Measurements from ENCODE around the gene TRERF1. TPM values are rescaled to one million over a fixed set of nuclear protein-coding genes. Genes with fewer than 3 reads are reported as not detected.

The TRERF1 gene
- total and polyA plus RNA-seq, 2 experiments from 2014 or later: 3.2 to 5.1 TPM

DNA sequence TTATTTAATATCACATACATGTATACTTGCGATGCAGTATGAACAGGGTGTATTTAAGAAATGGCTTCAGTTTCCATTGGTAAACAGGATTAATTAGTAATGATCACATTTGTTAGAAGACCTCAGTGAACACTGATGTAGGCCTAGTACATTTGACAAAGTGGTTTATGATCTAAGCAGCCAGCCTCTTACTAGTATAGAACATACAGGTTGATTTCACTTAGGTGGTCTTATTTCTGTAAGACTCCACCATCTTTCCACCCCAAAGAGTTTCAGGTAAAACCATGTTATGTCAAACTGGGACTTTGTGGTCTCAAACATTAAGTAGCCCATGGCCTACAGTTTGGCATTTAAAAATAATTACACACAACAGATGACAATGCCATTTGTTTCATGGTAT is 213.9 kb downstream of the TRERF1 start:
- Histone ChIP-seq H3K9me2 (replicated peaks; ENCODE audit: insufficient read depth) (no peaks in the 10 kb centered on the region), H4K20me1 (ENCODE audit: insufficient read depth, poor library complexity, severe bottlenecking) (no peaks in the 10 kb centered on the region), H3K36me3 (replicated peaks; ENCODE audit: insufficient read depth, low read depth) (no peaks in the 10 kb centered on the region), H3K4me3 (no peak overlapping the region), H2AFZ (no peak overlapping the region), H3K27ac (no peak overlapping the region), H3K79me2 (no peaks in the 10 kb centered on the region), H3K9me3 (ENCODE audit: low read depth) (no peaks in the 10 kb centered on the region), H3K27me3 (no peaks in the 10 kb centered on the region), H3K4me2 (no peak overlapping the region), H3K4me1 (ENCODE audit: insufficient read depth) (peaks cover 6% of the 10 kb centered on the region)
- no peak for DNase-seq (ENCODE audit: low spot score)
- TF ChIP-seq EZH2phosphoT487 (IDR thresholded peaks at IDR 0.05; ENCODE audit: low read depth, severe bottlenecking, unreplicated experiment): no peak
- 100% methylated on average over 1 of the region's 1 CpG for WGBS (ENCODE audit: low lambda C conversion rate, missing lambda C conversion rate)

DNA sequence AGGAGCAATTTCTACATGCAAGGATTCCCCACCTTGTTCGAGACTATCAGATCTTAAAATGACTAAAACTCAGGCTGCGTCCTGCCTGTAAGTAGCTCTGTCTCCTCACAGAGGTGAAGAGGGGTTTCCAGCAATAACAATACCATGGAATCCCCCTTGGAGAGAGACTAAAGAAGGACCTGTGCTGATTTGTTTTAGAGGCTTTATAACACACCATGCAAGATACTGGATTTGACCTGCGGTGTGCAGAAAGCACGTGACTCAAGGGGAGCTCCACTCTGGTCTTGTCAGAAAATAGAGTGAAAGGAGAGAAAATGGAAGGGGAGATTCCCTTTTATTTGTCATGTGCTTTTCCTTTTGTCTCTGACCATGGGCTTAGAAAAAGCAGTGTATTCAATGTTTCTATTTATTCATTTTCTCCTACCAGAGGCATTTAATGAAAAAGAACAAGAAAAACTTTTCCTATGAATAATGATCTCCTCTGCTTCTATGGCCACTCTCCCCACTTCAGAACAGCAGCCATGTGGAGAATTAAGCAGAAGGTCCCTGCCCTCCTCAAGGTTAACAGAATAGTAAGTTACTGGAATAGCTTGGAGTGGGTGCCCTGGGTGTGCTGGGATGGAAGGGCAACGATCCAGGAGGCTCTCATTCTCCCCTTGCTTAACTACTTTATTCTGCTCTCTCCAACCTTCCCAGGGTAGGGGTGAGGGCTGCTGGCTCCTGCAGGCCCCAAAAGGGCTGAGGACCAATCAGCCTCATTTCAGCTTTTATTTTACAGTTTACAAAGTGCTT is 214.8 kb downstream of the TRERF1 start:
- Histone ChIP-seq H3K27me3 (no peaks in the 10 kb centered on the region), H3K9me3 (ENCODE audit: low read depth) (no peaks in the 10 kb centered on the region), H2AFZ (no peak overlapping the region), H3K4me2 (no peak overlapping the region), H3K36me3 (replicated peaks; ENCODE audit: insufficient read depth, low read depth) (no peaks in the 10 kb centered on the region), H3K27ac (no peak overlapping the region), H3K79me2 (no peaks in the 10 kb centered on the region), H3K9me2 (replicated peaks; ENCODE audit: insufficient read depth) (no peaks in the 10 kb centered on the region), H4K20me1 (ENCODE audit: insufficient read depth, poor library complexity, severe bottlenecking) (no peaks in the 10 kb centered on the region), H3K4me3 (no peak overlapping the region), H3K4me1 (ENCODE audit: insufficient read depth) (peaks cover 6% of the 10 kb centered on the region)
- TF ChIP-seq EZH2 (IDR thresholded peaks at IDR 0.05; ENCODE audit: borderline replicate concordance) (no peak), EZH2phosphoT487 (IDR thresholded peaks at IDR 0.05; ENCODE audit: low read depth, severe bottlenecking, unreplicated experiment) (no peak)
- TF ChIP-seq, protein P1, sequence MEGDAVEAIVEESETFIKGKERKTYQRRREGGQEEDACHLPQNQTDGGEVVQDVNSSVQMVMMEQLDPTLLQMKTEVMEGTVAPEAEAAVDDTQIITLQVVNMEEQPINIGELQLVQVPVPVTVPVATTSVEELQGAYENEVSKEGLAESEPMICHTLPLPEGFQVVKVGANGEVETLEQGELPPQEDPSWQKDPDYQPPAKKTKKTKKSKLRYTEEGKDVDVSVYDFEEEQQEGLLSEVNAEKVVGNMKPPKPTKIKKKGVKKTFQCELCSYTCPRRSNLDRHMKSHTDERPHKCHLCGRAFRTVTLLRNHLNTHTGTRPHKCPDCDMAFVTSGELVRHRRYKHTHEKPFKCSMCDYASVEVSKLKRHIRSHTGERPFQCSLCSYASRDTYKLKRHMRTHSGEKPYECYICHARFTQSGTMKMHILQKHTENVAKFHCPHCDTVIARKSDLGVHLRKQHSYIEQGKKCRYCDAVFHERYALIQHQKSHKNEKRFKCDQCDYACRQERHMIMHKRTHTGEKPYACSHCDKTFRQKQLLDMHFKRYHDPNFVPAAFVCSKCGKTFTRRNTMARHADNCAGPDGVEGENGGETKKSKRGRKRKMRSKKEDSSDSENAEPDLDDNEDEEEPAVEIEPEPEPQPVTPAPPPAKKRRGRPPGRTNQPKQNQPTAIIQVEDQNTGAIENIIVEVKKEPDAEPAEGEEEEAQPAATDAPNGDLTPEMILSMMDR (IDR thresholded peaks at IDR 0.05; ENCODE audit: poor library complexity): no peak
- WGBS (ENCODE audit: low lambda C conversion rate, missing lambda C conversion rate): 89% methylated on average over 5 of the region's 5 CpGs
- DNase-seq (ENCODE audit: low spot score): no peak

DNA sequence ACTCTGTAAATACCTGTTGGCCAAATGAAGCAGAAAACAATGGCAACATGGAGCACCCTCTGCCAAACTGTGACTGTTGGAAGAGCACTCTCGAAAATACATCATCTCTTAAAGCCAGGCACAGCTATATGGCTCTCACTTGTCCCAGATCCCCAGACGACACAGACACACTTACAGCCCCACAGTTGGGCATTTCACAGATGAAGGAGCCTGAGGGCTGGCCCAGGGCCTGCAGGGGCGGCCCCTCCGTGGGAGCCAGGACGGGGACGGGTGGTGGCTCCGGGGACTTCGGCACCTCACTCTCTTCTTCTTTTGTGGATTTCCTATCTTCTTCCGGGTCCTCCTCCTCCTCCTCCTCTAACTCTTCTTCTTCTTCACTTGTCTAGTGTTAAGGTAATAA is 215.7 kb downstream of the TRERF1 start:
- TF ChIP-seq EZH2 (IDR thresholded peaks at IDR 0.05; ENCODE audit: borderline replicate concordance) (no peak), EZH2phosphoT487 (IDR thresholded peaks at IDR 0.05; ENCODE audit: low read depth, severe bottlenecking, unreplicated experiment) (no peak)
- TF ChIP-seq, protein P1 (IDR thresholded peaks at IDR 0.05; ENCODE audit: poor library complexity): no peak
- 94% methylated on average over 9 of the region's 9 CpGs for WGBS (ENCODE audit: low lambda C conversion rate, missing lambda C conversion rate)
- Histone ChIP-seq H3K4me1 (ENCODE audit: insufficient read depth) (peaks cover 6% of the 10 kb centered on the region), H3K79me2 (no peaks in the 10 kb centered on the region), H3K4me3 (no peak overlapping the region), H2AFZ (no peak overlapping the region), H3K27ac (peak overlapping the region; percentile 7), H3K27me3 (no peaks in the 10 kb centered on the region), H3K9me2 (replicated peaks; ENCODE audit: insufficient read depth) (no peaks in the 10 kb centered on the region), H4K20me1 (ENCODE audit: insufficient read depth, poor library complexity, severe bottlenecking) (no peaks in the 10 kb centered on the region), H3K4me2 (no peak overlapping the region), H3K9me3 (ENCODE audit: low read depth) (no peaks in the 10 kb centered on the region), H3K36me3 (replicated peaks; ENCODE audit: insufficient read depth, low read depth) (no peaks in the 10 kb centered on the region)
- DNase-seq (ENCODE audit: low spot score): no peak

DNA sequence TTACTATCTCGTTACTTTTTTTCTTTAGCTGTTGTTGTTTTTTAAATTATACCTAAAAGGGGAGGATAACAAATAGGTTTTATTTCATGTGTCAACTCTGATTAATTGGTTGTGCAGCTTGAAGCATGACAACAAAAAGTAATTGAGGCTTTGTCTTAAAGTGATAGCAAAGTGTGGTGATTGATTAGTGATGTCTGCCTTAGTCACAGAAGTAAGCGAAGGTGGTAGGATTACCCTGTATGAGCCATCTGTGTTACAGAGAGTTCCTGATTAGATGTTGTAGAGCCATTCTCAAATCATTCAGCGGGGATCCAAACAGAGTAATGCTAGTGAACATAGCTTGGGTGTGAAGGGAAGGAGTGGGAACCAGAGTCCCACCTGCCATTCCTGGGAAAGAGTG is 219.7 kb downstream of the TRERF1 start:
- no peak for TF ChIP-seq EZH2phosphoT487 (IDR thresholded peaks at IDR 0.05; ENCODE audit: low read depth, severe bottlenecking, unreplicated experiment)
- TF ChIP-seq, protein P1 (IDR thresholded peaks at IDR 0.05; ENCODE audit: poor library complexity): no peak
- TF ChIP-seq EZH2 (IDR thresholded peaks at IDR 0.05; ENCODE audit: borderline replicate concordance): no peak
- no peak overlapping the region for H3K4me3 ChIP-seq
- H3K4me2 ChIP-seq: no peak overlapping the region
- no peaks in the 10 kb centered on the region for H3K9me2 ChIP-seq (replicated peaks; ENCODE audit: insufficient read depth)
- DNase-seq (ENCODE audit: low spot score): no peak
- H3K79me2 ChIP-seq: no peaks in the 10 kb centered on the region
- H3K27me3 ChIP-seq: no peaks in the 10 kb centered on the region
- H4K20me1 ChIP-seq (ENCODE audit: insufficient read depth, poor library complexity, severe bottlenecking): no peaks in the 10 kb centered on the region
- WGBS (ENCODE audit: low lambda C conversion rate, missing lambda C conversion rate): 92% methylated on average over 3 of the region's 3 CpGs
- H3K36me3 ChIP-seq (replicated peaks; ENCODE audit: insufficient read depth, low read depth): no peaks in the 10 kb centered on the region
- peaks cover 10% of the 10 kb centered on the region for H3K4me1 ChIP-seq (ENCODE audit: insufficient read depth)
- H2AFZ ChIP-seq: no peak overlapping the region
- no peaks in the 10 kb centered on the region for H3K9me3 ChIP-seq (ENCODE audit: low read depth)
- H3K27ac ChIP-seq: no peak overlapping the region
